K562 (cell line): ENCODE results near the gene LRRC25. TPM values are rescaled to one million over a fixed set of nuclear protein-coding genes. Genes with fewer than 3 reads are reported as not detected.
A peak's percentile ranks its signal among the peaks of the same experiment; 100 is the strongest.

Experiments
- CBX2 ChIP-seq: fragments of 200-600 bp; sonication (generic); IDR thresholded peaks from one replicate; pipeline ENCODE4 v1.6.1; 2012; ENCODE audit warnings: mild to moderate bottlenecking, low read length, inconsistent platforms; ENCODE audit not compliant: insufficient read depth, poor library complexity, severe bottlenecking
- CEBPG ChIP-seq, 3 experiments: fragments of 200-800 bp in 1 of 3; sonication (Bioruptor generic) in 1 of 3; sonication (generic) in 1 of 3; formaldehyde crosslinking in 1 of 3; IDR thresholded peaks in 2 of 3; conservative IDR thresholded peaks in 1 of 3; 2 replicates each; pipeline versions ENCODE4 v1.6.1 to v1.8.0; 2016 to 2022; ENCODE audit warnings: missing compliant biosample characterization in 2 of 3, missing genetic modification characterization in 2 of 3, mild to moderate bottlenecking in 1 of 3, missing genetic modification reagents in 1 of 3
- DPF2 ChIP-seq: fragments of 450-650 bp; IDR thresholded peaks from 2 replicates; pipeline ENCODE4 v1.6.1; 2016
- GATAD2B ChIP-seq: fragments of 450-650 bp; IDR thresholded peaks from 2 replicates; pipeline ENCODE4 v1.6.1; 2017; ENCODE audit warnings: mild to moderate bottlenecking, borderline replicate concordance
- HDAC6 ChIP-seq: IDR thresholded peaks from 2 replicates; pipeline ENCODE4 v1.6.1; 2012; ENCODE audit warnings: low read depth, mild to moderate bottlenecking, control low read depth, inconsistent platforms, low read length, moderate library complexity
- MTA1 ChIP-seq: fragments of 450-650 bp; IDR thresholded peaks from 2 replicates; pipeline ENCODE4 v1.6.1; 2017; ENCODE audit warnings: borderline replicate concordance
- NFYB ChIP-seq: IDR thresholded peaks from 2 replicates; pipeline ENCODE4 v1.6.1; 2011; ENCODE audit warnings: mild to moderate bottlenecking, moderate library complexity; ENCODE audit not compliant: insufficient read length; ENCODE audit errors: extremely low read depth
- PHTF2 ChIP-seq: fragments of 250-450 bp; sonication (Bioruptor Pico); IDR thresholded peaks from 2 replicates; pipeline ENCODE4 v1.5.0; 2021; ENCODE audit warnings: mild to moderate bottlenecking
- SMAD2 ChIP-seq: fragments of 150-350 bp; IDR thresholded peaks from 2 replicates; pipeline ENCODE4 v1.6.1; 2014; ENCODE audit warnings: low read depth, mild to moderate bottlenecking, low read length
- SMAD4 ChIP-seq: fragments of 250-450 bp; sonication (Bioruptor Pico); conservative IDR thresholded peaks from 2 replicates; pipeline ENCODE4 v1.8.0; 2021; ENCODE audit warnings: inconsistent platforms, mild to moderate bottlenecking, moderate library complexity
- SNIP1 ChIP-seq: fragments of 450-650 bp; IDR thresholded peaks from 2 replicates; pipeline ENCODE4 v1.7.1; 2017; ENCODE audit warnings: low read depth, mild to moderate bottlenecking
- SP1 ChIP-seq: sonication (generic); formaldehyde crosslinking; IDR thresholded peaks from 2 replicates; pipeline ENCODE4 v1.8.1; 2022; ENCODE audit warnings: mild to moderate bottlenecking, missing genetic modification reagents
- STAT6 ChIP-seq: sonication (generic); formaldehyde crosslinking; IDR thresholded peaks from 2 replicates; pipeline ENCODE4 v1.8.1; 2023; ENCODE audit warnings: mild to moderate bottlenecking, missing genetic modification reagents
- TCF15 ChIP-seq: fragments of 250-450 bp; sonication (Bioruptor Pico); IDR thresholded peaks from 2 replicates; pipeline ENCODE4 v1.8.0; 2022; ENCODE audit warnings: moderate library complexity, mild to moderate bottlenecking, inconsistent platforms
- TSC22D4 ChIP-seq: fragments of 450-650 bp; IDR thresholded peaks from 2 replicates; pipeline ENCODE4 v1.6.1; 2016; ENCODE audit warnings: missing genetic modification characterization, missing biosample characterization, control low read depth
- TSHZ1 ChIP-seq: fragments of 250-450 bp; sonication (Bioruptor Pico); IDR thresholded peaks from 2 replicates; pipeline ENCODE4 v1.4.0; 2020; ENCODE audit warnings: mild to moderate bottlenecking, moderate library complexity
- ZBTB43 ChIP-seq: sonication (generic); formaldehyde crosslinking; IDR thresholded peaks from 2 replicates; pipeline ENCODE4 v1.8.0; 2023; ENCODE audit warnings: mild to moderate bottlenecking, missing genetic modification reagents
- ZC3H11A ChIP-seq: IDR thresholded peaks from 2 replicates; pipeline ENCODE4 v1.6.1; 2012; ENCODE audit warnings: low read depth, low read length, improper control_type of control experiment
- ZNF282 ChIP-seq: sonication (generic); formaldehyde crosslinking; IDR thresholded peaks from 2 replicates; pipeline ENCODE4 v1.8.1; 2023; ENCODE audit warnings: missing genetic modification reagents
- ZNF696 ChIP-seq: fragments of 250-450 bp; sonication (Bioruptor Pico); conservative IDR thresholded peaks from 2 replicates; pipeline ENCODE4 v1.4.0; 2020; ENCODE audit warnings: mild to moderate bottlenecking, moderate library complexity
- polyA plus RNA-seq, 8 experiments: library from polyadenylated mRNA; depleted of rRNA in 4 of 8; stranded (reverse) in 5 of 8; unstranded in 3 of 8; fragments of >200 nt; fragmentation: Nextera tagmentation in 2 of 8; fragmentation: Illumina TruSeq in 1 of 8; extraction: Ambion mirVana in 2 of 8; extraction: Trizol in 1 of 8; gene quantifications; 2 replicates each; pipeline versions ENCODE4 v1.2.1 to v1.2.3, GENCODE V29; 2011 to 2014; ENCODE audit warnings: inconsistent platforms in 1 of 8, missing spikeins in 1 of 8
- total RNA-seq, 7 experiments: library from RNA; depleted of rRNA in 6 of 7; stranded (reverse); fragments of >200 nt in 6 of 7; fragmentation: Illumina TruSeq in 2 of 7; extraction: Trizol in 2 of 7; gene quantifications; 2 replicates each; pipeline versions ENCODE4 v1.2.1 to v1.2.3, GENCODE V29; 2011 to 2021; ENCODE audit warnings: low replicate concordance in 1 of 7

The LRRC25 gene
- total and polyA plus RNA-seq, 9 of the 15 experiments (the other 6 are each of a cell fraction or from before 2014, with no cell fraction given), result 0.07 to 0.36 (median 0.10) TPM; not detected in 3

GRCh38 chr19:18418483-18419194 is 21.2 kb upstream of the LRRC25 start (continued):
- TF ChIP-seq MTA1, result no peak; the same call in none of the 2 replicates
- TF ChIP-seq PHTF2 (CRISPR knock-in tag), result no peak
- peak; percentile 40 for TF ChIP-seq SMAD4 (CRISPR knock-in tag)
- TF ChIP-seq CEBPG (CRISPR knock-in tag; IDR thresholded peaks at IDR 0.05), result no peak
- no peak for TF ChIP-seq CEBPG (tag; conservative IDR thresholded peaks at IDR 0.05 in 1 of 2, IDR thresholded peaks at IDR 0.05 in 1 of 2)
- TF ChIP-seq ZBTB43 (CRISPR knock-in tag), result no peak
- TF ChIP-seq SP1 (CRISPR knock-in tag), result peak; percentile 45; the same call in 1 of the 2 replicates
- TF ChIP-seq ZNF696, result no peak
- no peak for TF ChIP-seq ZC3H11A
- no peak; the same call in 1 of the 2 replicates for TF ChIP-seq STAT6 (CRISPR knock-in tag)
- peak; percentile 12; the same call in 1 of the 2 replicates for TF ChIP-seq GATAD2B
- TF ChIP-seq DPF2, result peak; percentile 64
- no peak for TF ChIP-seq TSC22D4 (tag)
- TF ChIP-seq HDAC6, result no peak
- no peak for TF ChIP-seq SMAD2
- no peak for TF ChIP-seq TSHZ1
- TF ChIP-seq NFYB, result no peak
- TF ChIP-seq ZNF282, result no peak
- no peak for TF ChIP-seq TCF15 (CRISPR knock-in tag)
- no peak for TF ChIP-seq CBX2
- peak; percentile 82 for TF ChIP-seq SNIP1
